NB4 (cell line): ENCODE measurements around the gene NPLOC4.

Experiments used
- CTCF ChIP-seq: IDR thresholded peaks from one replicate; pipeline ENCODE4 v1.5.1; 2012; ENCODE audit warnings: low read depth, low read length
- MAX ChIP-seq: IDR thresholded peaks from 2 replicates; pipeline ENCODE4 v1.6.1; 2011; ENCODE audit warnings: low read depth, low read length
- POLR2A ChIP-seq: IDR thresholded peaks from 2 replicates; pipeline ENCODE4 v1.6.1; 2011; ENCODE audit warnings: mild to moderate bottlenecking; ENCODE audit not compliant: insufficient read length; ENCODE audit errors: extremely low read depth

- TF ChIP-seq MAX (no peak), POLR2A (no peak), CTCF (no peak)
These were observed 97.4 kb downstream of the NPLOC4 start for GRCh38 chr17:81539571-81539900.
